T-cell (primary cell): ENCODE results near the gene CELF4. TPM values are rescaled to one million over a fixed set of nuclear protein-coding genes. Genes with fewer than 3 reads are reported as not detected.
"Not testable (repeated sequence)": the region's sequence is repeated elsewhere in the genome, so short reads cannot be mapped to it uniquely, and the experiment has no call there.

Source experiments
- ATAC-seq, 4 experiments: fragments of 200-7000 bp in 3 of 4; fragments of 150-1000 bp in 1 of 4; cut with Tn5 transposase; replicated peaks in 1 of 4; 1 replicate in 3 of 4; 2 replicates in 1 of 4; pipeline ENCODE4 v1.10.0; 2021; ENCODE audit warnings: moderate library complexity in 3 of 4, mild to moderate bottlenecking in 2 of 4, moderate number of reproducible peaks in 1 of 4
- CTCF ChIA-PET, 2 donors: fragments of 300-600 bp; sonication (Branson Sonifier 250); formaldehyde crosslinking; loops; one replicate each; lab custom pipeline; 2022; ENCODE audit warnings: antibody characterized with exemption in 2 of 2; lab: Charles Lee
- POLR2A ChIA-PET, 2 donors: fragments of 300-600 bp; sonication (Branson Sonifier 250); formaldehyde crosslinking; loops; one replicate each; lab custom pipeline; 2022; ENCODE audit warnings: antibody characterized with exemption in 2 of 2; lab: Charles Lee
- DNase-seq, 35 experiments: peaks; one replicate each; pipeline versions ENCODE4 v3.0.0 to v3.0.0-alpha.2; 2013 to 2023
- H3K27ac ChIP-seq: one replicate; pipeline ENCODE4 v1.5.1; 2013; ENCODE audit warnings: low read length
- H3K27me3 ChIP-seq, 2 experiments: replicated peaks in 1 of 2; 1 replicate in 1 of 2; 2 replicates in 1 of 2; pipeline versions ENCODE4 v1.6.1 to v1.7.0; 2013; ENCODE audit warnings: low read length in 1 of 2, mixed read lengths in 1 of 2; ENCODE audit not compliant: control insufficient read depth in 2 of 2, insufficient read depth in 2 of 2; ENCODE audit errors: extremely low read depth in 1 of 2
- H3K36me3 ChIP-seq, 2 donors: 1 replicate in 1 of 2; 2 replicates in 1 of 2; pipeline versions ENCODE4 v1.6.1 to v1.7.0; 2013; ENCODE audit warnings: low read length in 1 of 2; ENCODE audit not compliant: control insufficient read depth in 2 of 2, insufficient read depth in 1 of 2; ENCODE audit errors: extremely low read depth in 1 of 2
- H3K4me1 ChIP-seq, 2 experiments: 1 replicate in 1 of 2; 2 replicates in 1 of 2; pipeline versions ENCODE4 v1.6.1 to v1.7.0; 2013; ENCODE audit warnings: low read length in 2 of 2, mixed read lengths in 1 of 2; ENCODE audit not compliant: insufficient read depth in 2 of 2, control insufficient read depth in 1 of 2; ENCODE audit errors: extremely low read depth in 1 of 2
- H3K4me3 ChIP-seq, 2 donors: 1 replicate in 1 of 2; 2 replicates in 1 of 2; pipeline versions ENCODE4 v1.5.1 to v1.7.0; 2013; ENCODE audit warnings: mild to moderate bottlenecking in 2 of 2, low read length in 1 of 2, moderate library complexity in 1 of 2; ENCODE audit not compliant: control insufficient read depth in 1 of 2; ENCODE audit errors: extremely low read depth in 1 of 2
- H3K9me3 ChIP-seq: 2 replicates; pipeline ENCODE4 v1.7.0; 2013
- H3K27ac Mint-ChIP-seq, 2 donors: one replicate each; pipeline ENCODE4 v1.8.0; 2020 to 2021; ENCODE audit warnings: mild to moderate bottlenecking in 2 of 2, mixed read lengths in 2 of 2
- H3K27me3 Mint-ChIP-seq, 2 donors: one replicate each; pipeline ENCODE4 v1.8.0; 2021 to 2022; ENCODE audit warnings: mixed read lengths in 2 of 2
- H3K36me3 Mint-ChIP-seq: one replicate; pipeline ENCODE4 v1.8.0; 2021; ENCODE audit warnings: mixed read lengths
- H3K4me1 Mint-ChIP-seq, 3 donors: one replicate each; pipeline ENCODE4 v1.8.0; 2020 to 2022; ENCODE audit warnings: mixed read lengths in 3 of 3, mild to moderate bottlenecking in 1 of 3
- H3K4me3 Mint-ChIP-seq, 3 donors: one replicate each; pipeline ENCODE4 v1.8.0; 2020 to 2022; ENCODE audit warnings: mild to moderate bottlenecking in 3 of 3, mixed read lengths in 3 of 3, moderate library complexity in 3 of 3
- H3K9me3 Mint-ChIP-seq, 3 donors: one replicate each; pipeline ENCODE4 v1.8.0; 2020 to 2022; ENCODE audit warnings: mixed read lengths in 3 of 3
- WGBS: methylation state at CpG from one replicate; pipeline ENCODE4 v1.1.5; 2013; ENCODE audit warnings: missing lambda C conversion rate; ENCODE audit not compliant: insufficient coverage; 5-methylcytosine and 5-hydroxymethylcytosine counted together
- total RNA-seq, 35 experiments: library from RNA in 6 of 35; stranded (reverse) in 6 of 35; fragments of 120-200 nt in 1 of 35; gene quantifications; one replicate each; pipeline versions ENCODE4 v1.2.1 to v1.2.4 and lab custom pipeline; 2013 to 2026

Gene CELF4
- total RNA-seq, 5 donors from 2014 or later (not counting 1 experiment from before 2014, with no cell fraction given) = not detected

GRCh38 chr18:37364237-37364636 is 201.4 kb downstream of the CELF4 start:
- ChIA-PET CTCF (no interaction called here), POLR2A (no interaction called here)
- no peaks in the 10 kb centered on the region for H3K36me3 ChIP-seq
- H3K27me3 ChIP-seq = peaks cover 7 to 45% of the 10 kb centered on the region in 2 experiments
- Mint-ChIP-seq H3K4me1 (no peaks in the 10 kb centered on the region), H3K9me3 (no peaks in the 10 kb centered on the region), H3K27me3 (peaks cover 17 to 36% of the 10 kb centered on the region in 2 donors), H3K27ac (no peak overlapping the region), H3K4me3 (no peak overlapping the region), H3K36me3 (no peaks in the 10 kb centered on the region)
- no peaks in the 10 kb centered on the region for H3K4me1 ChIP-seq
- H3K27ac ChIP-seq = no peak overlapping the region
- ATAC-seq (no peak), DNase-seq (no peak)
- WGBS = 100% methylated on average over 1 of the region's 2 CpGs
- H3K4me3 ChIP-seq = no peak overlapping the region
- no peaks in the 10 kb centered on the region for H3K9me3 ChIP-seq

DNA sequence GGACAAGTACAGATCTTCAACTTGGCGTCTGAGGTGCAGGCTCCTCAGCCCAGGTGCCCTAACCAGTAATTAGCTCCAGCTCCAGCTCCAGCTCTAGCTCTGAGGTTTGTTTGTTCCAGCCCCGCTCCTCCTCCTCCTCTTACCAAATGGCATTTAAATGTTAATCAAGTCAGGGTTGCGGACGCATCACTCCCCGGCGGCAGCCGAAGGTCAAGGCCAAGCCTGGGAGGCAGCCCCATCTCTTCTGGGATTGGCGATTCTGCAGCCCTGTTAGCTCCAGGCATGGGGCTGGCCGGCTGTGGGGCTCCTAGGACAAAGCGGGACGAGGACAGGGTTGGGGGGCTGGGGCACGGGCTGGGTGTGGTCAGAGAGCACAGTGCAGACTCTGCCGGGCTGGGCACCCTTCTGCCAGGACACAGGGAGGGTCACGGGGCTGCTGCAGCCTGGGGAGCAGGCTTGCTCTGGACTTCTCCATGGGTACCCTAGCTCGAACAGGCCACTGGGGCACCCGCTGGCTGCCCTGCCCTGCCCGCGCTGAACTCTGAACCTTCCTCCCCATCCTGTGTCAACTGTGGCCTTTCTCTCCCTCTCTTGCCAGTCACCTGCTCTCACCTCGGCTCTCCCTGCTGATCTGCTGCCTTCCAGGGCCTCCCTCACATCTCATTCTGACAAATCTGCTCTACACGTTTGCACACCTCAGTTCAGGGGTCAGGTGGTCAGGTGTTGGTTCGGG is 203.3 kb downstream of the CELF4 start:
- WGBS = 26% methylated on average over 13 of the region's 21 CpGs
- Histone ChIP-seq H3K4me3 (no peak overlapping the region), H3K27ac (no peak overlapping the region), H3K9me3 (no peaks in the 10 kb centered on the region), H3K27me3 (peaks cover 7 to 42% of the 10 kb centered on the region in 2 experiments), H3K36me3 (no peaks in the 10 kb centered on the region), H3K4me1 (no peaks in the 10 kb centered on the region)
- ATAC-seq (no peak), DNase-seq (no peak)
- no peaks in the 10 kb centered on the region for H3K9me3 Mint-ChIP-seq
- H3K27me3 Mint-ChIP-seq = peaks cover 14 to 29% of the 10 kb centered on the region in 2 donors
- H3K4me1 Mint-ChIP-seq = no peaks in the 10 kb centered on the region
- ChIA-PET POLR2A (no interaction called here), CTCF (interaction anchor here in 1 of 2 donors (0.6 kb wide), 1 partner anchor 21 kb away, joined by 3 read pairs; no protein-coding TSS in a partner anchor)
- no peak overlapping the region for H3K4me3 Mint-ChIP-seq
- no peak overlapping the region for H3K27ac Mint-ChIP-seq
- H3K36me3 Mint-ChIP-seq = no peaks in the 10 kb centered on the region

GRCh38 chr18:37361335-37362157 is 204.1 kb downstream of the CELF4 start:
- Histone ChIP-seq H3K36me3 (no peaks in the 10 kb centered on the region), H3K4me3 (no peak overlapping the region), H3K9me3 (no peaks in the 10 kb centered on the region), H3K27me3 (peaks cover 7 to 44% of the 10 kb centered on the region in 2 experiments), H3K27ac (no peak overlapping the region), H3K4me1 (no peaks in the 10 kb centered on the region)
- ATAC-seq (no peak), DNase-seq (no peak)
- Mint-ChIP-seq H3K4me3 (no peak overlapping the region), H3K36me3 (no peaks in the 10 kb centered on the region), H3K27me3 (peaks cover 14 to 25% of the 10 kb centered on the region in 2 donors), H3K4me1 (no peaks in the 10 kb centered on the region), H3K9me3 (no peaks in the 10 kb centered on the region), H3K27ac (no peak overlapping the region)
- WGBS = 43% methylated on average over 12 of the region's 19 CpGs
- CTCF ChIA-PET = interaction anchor here in 1 of 2 donors (0.6 kb wide), 1 partner anchor 22 kb away, joined by 3 read pairs; no protein-coding TSS in a partner anchor
- POLR2A ChIA-PET = no interaction called here

DNA sequence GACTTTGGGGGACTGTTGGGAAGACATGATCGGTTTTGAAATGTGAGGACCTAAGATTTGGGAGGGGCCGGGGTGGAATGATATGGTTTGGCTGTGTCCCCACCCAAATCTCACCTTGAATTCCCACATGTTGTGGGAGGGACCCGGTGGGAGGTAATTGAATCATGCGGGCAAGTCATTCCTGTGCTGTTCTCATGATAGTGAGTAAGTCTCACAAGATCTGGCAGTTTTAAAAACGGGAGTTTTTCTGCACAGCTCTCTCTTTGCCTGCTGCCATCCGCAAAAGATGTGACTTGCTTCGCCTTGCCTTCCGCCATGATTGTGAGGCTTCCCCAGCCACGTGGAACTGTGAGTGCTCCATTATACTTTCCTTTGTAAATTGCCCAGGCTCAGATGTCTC is 207.5 kb downstream of the CELF4 start:
- H3K27ac ChIP-seq = not testable (repeated sequence)
- peaks cover 5 to 16% of the 10 kb centered on the region in 2 donors for H3K27me3 Mint-ChIP-seq

DNA sequence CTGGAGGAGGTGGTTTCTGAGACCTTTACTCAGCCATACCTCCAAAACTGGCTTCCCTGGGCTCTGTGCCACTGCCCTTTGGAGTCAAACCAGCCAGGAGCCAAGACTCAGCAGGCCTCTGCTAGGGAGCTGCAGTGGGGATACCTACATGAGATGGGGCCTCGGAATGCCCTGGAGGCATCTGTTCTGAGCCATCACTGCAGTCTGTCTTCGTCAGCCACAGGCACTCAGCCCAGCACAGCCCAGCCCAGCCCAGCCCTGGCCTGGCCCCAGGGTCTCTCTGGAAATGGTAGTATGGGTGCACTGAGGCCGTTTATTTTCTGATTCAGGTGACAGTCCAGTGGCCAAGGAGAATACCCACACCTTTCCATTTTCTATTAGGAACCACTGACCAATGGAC is 209.8 kb downstream of the CELF4 start:
- H3K4me1 Mint-ChIP-seq = no peaks in the 10 kb centered on the region
- no peaks in the 10 kb centered on the region for H3K4me1 ChIP-seq

More for the DNA sequence above, 207.5 kb downstream of the CELF4 start:
- H3K9me3 ChIP-seq, H3K4me3 Mint-ChIP-seq, H3K4me3 ChIP-seq, CTCF ChIA-PET, H3K36me3 ChIP-seq, H3K27ac Mint-ChIP-seq, POLR2A ChIA-PET, DNase-seq, ATAC-seq, H3K9me3 Mint-ChIP-seq, H3K36me3 Mint-ChIP-seq, H3K4me1 Mint-ChIP-seq, H3K4me1 ChIP-seq: not testable (repeated sequence)
- 79% methylated on average over 6 of the region's 9 CpGs for WGBS
- H3K27me3 ChIP-seq = peaks cover 7 to 44% of the 10 kb centered on the region in 2 experiments

GRCh38 chr18:37351110-37351509 is 214.5 kb downstream of the CELF4 start:
- Mint-ChIP-seq H3K27me3 (peaks cover 4 to 5% of the 10 kb centered on the region in 2 donors), H3K4me3 (no peak overlapping the region), H3K9me3 (no peaks in the 10 kb centered on the region), H3K4me1 (no peaks in the 10 kb centered on the region), H3K36me3 (no peaks in the 10 kb centered on the region), H3K27ac (no peak overlapping the region)
- Histone ChIP-seq H3K27me3 (peaks cover 0 to 20% of the 10 kb centered on the region in 2 experiments), H3K4me3 (no peak overlapping the region), H3K36me3 (no peaks in the 10 kb centered on the region), H3K4me1 (no peaks in the 10 kb centered on the region), H3K27ac (no peak overlapping the region), H3K9me3 (no peaks in the 10 kb centered on the region)
- WGBS = 61% methylated on average over 5 of the region's 9 CpGs
- DNase-seq (no peak), ATAC-seq (no peak)
- POLR2A ChIA-PET = interaction anchor here in 1 of 2 donors (0.6 kb wide), 1 partner anchor 47 kb away, joined by 9 read pairs; no protein-coding TSS in a partner anchor
- CTCF ChIA-PET = no interaction called here

More for the DNA sequence above, 209.8 kb downstream of the CELF4 start:
- H3K27ac ChIP-seq = no peak overlapping the region
- Mint-ChIP-seq H3K36me3 (no peaks in the 10 kb centered on the region), H3K4me3 (no peak overlapping the region), H3K27me3 (peaks cover 0 to 3% of the 10 kb centered on the region in 2 donors), H3K9me3 (no peaks in the 10 kb centered on the region), H3K27ac (no peak overlapping the region)
- ChIA-PET POLR2A (no interaction called here), CTCF (no interaction called here)
- H3K36me3 ChIP-seq = no peaks in the 10 kb centered on the region
- WGBS = 100% methylated on average over 1 of the region's 3 CpGs
- no peak for ATAC-seq
- peaks cover 2 to 27% of the 10 kb centered on the region in 2 experiments for H3K27me3 ChIP-seq
- H3K9me3 ChIP-seq = no peaks in the 10 kb centered on the region
- no peak overlapping the region for H3K4me3 ChIP-seq
- no peak for DNase-seq
